Islet precursor cell (in vitro differentiated cells): ENCODE data around the gene TM9SF4.

ENCODE experiments used
- DNase-seq: peaks from one replicate; pipeline ENCODE4 v3.0.0-alpha.2; 2018

Gene TM9SF4

GRCh38 chr20:32213870-32214269 is 104.4 kb downstream of the TM9SF4 start:
- no peak for DNase-seq

GRCh38 chr20:32215147-32215546 is 105.6 kb downstream of the TM9SF4 start:
- no peak for DNase-seq

- no peak for DNase-seq
Measured at GRCh38 chr20:32215729-32216128, 106.2 kb downstream of the TM9SF4 start.

- no peak for DNase-seq
Measured at GRCh38 chr20:32216179-32217142, 106.9 kb downstream of the TM9SF4 start.
